A549 (cell line): ENCODE data around the gene ZNF557. TPM values are rescaled to one million over a fixed set of nuclear protein-coding genes. Genes with fewer than 3 reads are reported as not detected.
"Not testable (repeated sequence)": the region's sequence is repeated elsewhere in the genome, so short reads cannot be mapped to it uniquely, and the experiment has no call there.

Source experiments
- ATAC-seq, 2 experiments: fragments of 200-7000 bp in 1 of 2; fragments of >200 bp in 1 of 2; cut with Nextera tagmentation in 1 of 2; cut with Tn5 transposase in 1 of 2; 3 replicates each; pipeline versions ENCODE4 v1.8.0 to v1.9.1; 2018 to 2020; ENCODE audit warnings: mild to moderate bottlenecking in 1 of 2, moderate library complexity in 1 of 2
- CTCF ChIA-PET: fragments of 300-600 bp; sonication (Branson Sonifier 250); formaldehyde crosslinking; extraction: SDS; loops from one replicate; lab custom pipeline; 2021; ENCODE audit warnings: antibody characterized with exemption, inconsistent platforms; lab: Yijun Ruan, JAX
- POLR2A ChIA-PET: fragments of 350-600 bp; formaldehyde crosslinking; extraction: SDS; loops from one replicate; lab custom pipeline; 2021; ENCODE audit warnings: antibody characterized with exemption, inconsistent platforms; lab: Yijun Ruan, JAX
- DNase-seq, 2 experiments: peaks; one replicate each; pipeline versions ENCODE4 v3.0.0 to v3.0.0-alpha.2; 2011 to 2016; ENCODE audit warnings: low read depth in 1 of 2, low spot score in 1 of 2
- FAIRE-seq: peaks from 2 replicates; lab custom pipeline; 2011; peaks lifted over from hg19 to GRCh38; lab: Jason Lieb, UNC
- H3K27ac ChIP-seq, 2 experiments: fragments of >200 bp; sonication (Bioruptor Twin); formaldehyde crosslinking; 3 replicates each; pipeline ENCODE4 v1.5.1; 2016 to 2017
- H3K4me1 ChIP-seq: fragments of >200 bp; sonication (Bioruptor Twin); formaldehyde crosslinking; 3 replicates; pipeline ENCODE4 v1.6.1; 2016
- H3K4me2 ChIP-seq: fragments of >200 bp; sonication (Bioruptor Twin); formaldehyde crosslinking; 3 replicates; pipeline ENCODE4 v1.6.1; 2016
- H3K4me3 ChIP-seq: fragments of >200 bp; sonication (Bioruptor Twin); formaldehyde crosslinking; 3 replicates; pipeline ENCODE4 v1.5.1; 2016
- H3K9me3 ChIP-seq: fragments of >200 bp; sonication (Bioruptor Twin); formaldehyde crosslinking; 3 replicates; pipeline ENCODE4 v1.6.1; 2016
- CEBPB ChIP-seq, 2 experiments: fragments of >200 bp in 1 of 2; sonication (Bioruptor Twin) in 1 of 2; formaldehyde crosslinking in 1 of 2; IDR thresholded peaks; 2 replicates each; pipeline ENCODE4 v1.6.1; 2012 to 2016
- CTCF ChIP-seq: fragments of >200 bp; sonication (Bioruptor Twin); formaldehyde crosslinking; IDR thresholded peaks from 3 replicates; pipeline ENCODE4 v1.5.1; 2016
- E2F6 ChIP-seq: IDR thresholded peaks from 2 replicates; pipeline ENCODE4 v1.6.1; 2012; ENCODE audit warnings: low read depth, borderline replicate concordance
- EP300 ChIP-seq, 2 experiments: fragments of >200 bp; sonication (Bioruptor Twin); formaldehyde crosslinking; IDR thresholded peaks; 2 replicates in 1 of 2; 3 replicates in 1 of 2; pipeline ENCODE4 v1.6.1; 2016 to 2017
- ESRRA ChIP-seq: fragments of 150-350 bp; IDR thresholded peaks from 2 replicates; pipeline ENCODE4 v1.6.1; 2014; ENCODE audit warnings: mild to moderate bottlenecking, low read length, borderline replicate concordance
- FOSL2 ChIP-seq, 2 experiments: fragments of 450-650 bp in 1 of 2; fragments of >200 bp in 1 of 2; sonication (Bioruptor Twin) in 1 of 2; formaldehyde crosslinking; IDR thresholded peaks; 2 replicates each; pipeline versions ENCODE4 v1.5.0 to v1.6.1; 2016 to 2020; ENCODE audit warnings: mild to moderate bottlenecking in 1 of 2, moderate library complexity in 1 of 2
- HEYL ChIP-seq: fragments of 250-450 bp; sonication (Bioruptor Pico); IDR thresholded peaks from 2 replicates; pipeline ENCODE4 v1.8.0; 2021; ENCODE audit warnings: mild to moderate bottlenecking, moderate library complexity
- HMGXB4 ChIP-seq: fragments of 250-450 bp; sonication (Bioruptor Pico); IDR thresholded peaks from 2 replicates; pipeline ENCODE4 v1.5.0; 2021; ENCODE audit warnings: mild to moderate bottlenecking, moderate library complexity, borderline replicate concordance
- HOXA7 ChIP-seq: fragments of 250-450 bp; sonication (Bioruptor Pico); IDR thresholded peaks from 2 replicates; pipeline ENCODE4 v1.5.0; 2020; ENCODE audit warnings: mild to moderate bottlenecking, moderate library complexity
- HOXB13 ChIP-seq: fragments of 250-450 bp; sonication (Bioruptor Pico); IDR thresholded peaks from 2 replicates; pipeline ENCODE4 v1.5.0; 2020; ENCODE audit warnings: low read depth, mild to moderate bottlenecking, moderate library complexity
- HOXB5 ChIP-seq: fragments of 250-450 bp; sonication (Bioruptor Pico); IDR thresholded peaks from 2 replicates; pipeline ENCODE4 v1.5.0; 2020; ENCODE audit warnings: mild to moderate bottlenecking, moderate library complexity
- JUN ChIP-seq, 2 experiments: fragments of >200 bp; sonication (Bioruptor Twin); formaldehyde crosslinking; IDR thresholded peaks; 2 replicates in 1 of 2; 3 replicates in 1 of 2; pipeline ENCODE4 v1.6.1; 2016 to 2017
- JUNB ChIP-seq: fragments of >200 bp; sonication (Bioruptor Twin); formaldehyde crosslinking; IDR thresholded peaks from 2 replicates; pipeline ENCODE4 v1.6.1; 2016
- KDM5A ChIP-seq: fragments of 200-600 bp; sonication (generic); IDR thresholded peaks from 2 replicates; pipeline ENCODE4 v1.6.1; 2016; ENCODE audit warnings: antibody characterized with exemption, mild to moderate bottlenecking
- MYC ChIP-seq: IDR thresholded peaks from 2 replicates; pipeline ENCODE4 v1.6.1; 2012; ENCODE audit warnings: mild to moderate bottlenecking, inconsistent platforms, low read length, improper control_type of control experiment, borderline replicate concordance
- NPAS2 ChIP-seq: fragments of 250-450 bp; sonication (Bioruptor Pico); IDR thresholded peaks from 2 replicates; pipeline ENCODE4 v1.8.0; 2022; ENCODE audit warnings: mild to moderate bottlenecking, moderate library complexity, borderline replicate concordance
- NR3C1 ChIP-seq: fragments of >200 bp; sonication (Bioruptor Twin); formaldehyde crosslinking; IDR thresholded peaks from 3 replicates; pipeline ENCODE4 v1.6.1; 2017
- RCOR1 ChIP-seq: fragments of 150-350 bp; IDR thresholded peaks from 2 replicates; pipeline ENCODE4 v1.6.1; 2014; ENCODE audit warnings: antibody characterized with exemption, low read length, low read depth
- RNF2 ChIP-seq: fragments of 200-600 bp; sonication (generic); IDR thresholded peaks from 2 replicates; pipeline ENCODE4 v1.6.1; 2016; ENCODE audit warnings: low read depth, mild to moderate bottlenecking, antibody characterized with exemption, moderate library complexity, borderline replicate concordance
- SMC3 ChIP-seq: fragments of >200 bp; sonication (Bioruptor Twin); formaldehyde crosslinking; IDR thresholded peaks from 3 replicates; pipeline ENCODE4 v1.6.1; 2018; ENCODE audit warnings: inconsistent platforms
- TP53 ChIP-seq: fragments of 250-450 bp; sonication (Bioruptor Pico); IDR thresholded peaks from 2 replicates; pipeline ENCODE4 v1.5.0; 2021; ENCODE audit warnings: mild to moderate bottlenecking, moderate library complexity
- ZC3H11A ChIP-seq: fragments of 450-650 bp; IDR thresholded peaks from 2 replicates; pipeline ENCODE4 v1.6.1; 2014; ENCODE audit warnings: antibody characterized with exemption, mild to moderate bottlenecking
- ZSCAN20 ChIP-seq: fragments of 250-450 bp; sonication (Bioruptor Pico); IDR thresholded peaks from 2 replicates; pipeline ENCODE4 v1.8.0; 2022; ENCODE audit warnings: mild to moderate bottlenecking, moderate library complexity
- WGBS: methylation state at CpG from one replicate; pipeline ENCODE4 v1.1.6; 2017; ENCODE audit errors: missing lambda C conversion rate; 5-methylcytosine and 5-hydroxymethylcytosine counted together
- polyA plus RNA-seq, 4 experiments: library from polyadenylated mRNA; depleted of rRNA in 3 of 4; stranded (reverse); fragments of >200 nt; fragmentation: RNase III in 1 of 4; extraction: RNeasy Plus Mini Kit Qiagen cat#74134 plus additional on column Dnase treatment in 1 of 4; gene quantifications; 2 replicates in 3 of 4; 3 replicates in 1 of 4; pipeline ENCODE4 v1.2.3, GENCODE V29; 2011 to 2017

The ZNF557 gene
- polyA plus RNA-seq, 2 of the 4 experiments (the other 2 are of a cell fraction), result 2.3 to 4.2 TPM

- H3K4me2 ChIP-seq, CTCF ChIA-PET, POLR2A ChIA-PET, H3K27ac ChIP-seq, FAIRE-seq, H3K9me3 ChIP-seq, H3K4me3 ChIP-seq, DNase-seq, ATAC-seq, H3K4me1 ChIP-seq: not testable (repeated sequence)
- 8% methylated on average over 2 of the region's 2 CpGs for WGBS
Measured at GRCh38 chr19:7059977-7060376, 9.5 kb upstream of the ZNF557 start.

- no peak for ATAC-seq
- ChIA-PET POLR2A (no interaction called here), CTCF (no interaction called here)
- Histone ChIP-seq H3K4me1 (no peaks in the 10 kb centered on the region), H3K27ac (no peak overlapping the region), H3K4me2 (no peak overlapping the region), H3K4me3 (no peak overlapping the region), H3K9me3 (no peaks in the 10 kb centered on the region; the same call in 2 of the 3 replicates)
- whole genome bisulfite sequencing, result 40% methylated on average over 4 of the region's 4 CpGs
- DNase-seq, result no peak
- TF ChIP-seq TP53 (CRISPR knock-in tag) (no peak), SMC3 (no peak), ZC3H11A (no peak), HMGXB4 (no peak), RCOR1 (no peak), HOXA7 (CRISPR knock-in tag) (no peak), CTCF (no peak), HOXB5 (CRISPR knock-in tag) (no peak), NR3C1 (no peak), CEBPB (IDR thresholded peaks at IDR 0.05) (no peak), MYC (no peak), FOSL2 (IDR thresholded peaks at IDR 0.05) (no peak), FOSL2 (CRISPR knock-in tag; IDR thresholded peaks at IDR 0.05) (no peak), JUNB (no peak), KDM5A (no peak), JUN (IDR thresholded peaks at IDR 0.05) (no peak), ZSCAN20 (CRISPR knock-in tag) (no peak)
- no peak for FAIRE-seq
Measured at GRCh38 chr19:7063339-7063738, 6.2 kb upstream of the ZNF557 start.

GRCh38 chr19:7063764-7064418, 5.6 kb upstream of the ZNF557 start:
- Histone ChIP-seq H3K9me3 (no peaks in the 10 kb centered on the region; the same call in 2 of the 3 replicates), H3K27ac (no peak overlapping the region), H3K4me3 (no peak overlapping the region), H3K4me1 (no peaks in the 10 kb centered on the region), H3K4me2 (no peak overlapping the region)
- 57% methylated on average over 8 of the region's 9 CpGs for WGBS
- no peak for FAIRE-seq
- TF ChIP-seq TP53 (CRISPR knock-in tag), result no peak
- no peak for TF ChIP-seq RNF2
- TF ChIP-seq E2F6, result no peak
- no peak for TF ChIP-seq JUNB
- no peak for TF ChIP-seq ESRRA
- no peak for TF ChIP-seq NPAS2 (CRISPR knock-in tag)
- no peak for TF ChIP-seq EP300 (IDR thresholded peaks at IDR 0.05)
- TF ChIP-seq HOXA7 (CRISPR knock-in tag), result no peak
- no peak for TF ChIP-seq FOSL2 (IDR thresholded peaks at IDR 0.05)
- TF ChIP-seq FOSL2 (CRISPR knock-in tag; IDR thresholded peaks at IDR 0.05), result no peak
- TF ChIP-seq HOXB13 (CRISPR knock-in tag), result no peak
- no peak for TF ChIP-seq HEYL
- POLR2A ChIA-PET, result no interaction called here
- DNase-seq, result no peak
- CTCF ChIA-PET, result interaction anchor here (0.6 kb wide), 1 partner anchor 195 kb away, joined by 3 read pairs; no protein-coding TSS in a partner anchor
- ATAC-seq, result no peak
